ENCODE data around the gene ADRA2C. TPM values are rescaled to one million over a fixed set of nuclear protein-coding genes. Genes with fewer than 3 reads are reported as not detected.

The ADRA2C gene
- total and polyA plus RNA-seq, 2 experiments from 2014 or later, result 3.0 to 16.6 TPM

DNA sequence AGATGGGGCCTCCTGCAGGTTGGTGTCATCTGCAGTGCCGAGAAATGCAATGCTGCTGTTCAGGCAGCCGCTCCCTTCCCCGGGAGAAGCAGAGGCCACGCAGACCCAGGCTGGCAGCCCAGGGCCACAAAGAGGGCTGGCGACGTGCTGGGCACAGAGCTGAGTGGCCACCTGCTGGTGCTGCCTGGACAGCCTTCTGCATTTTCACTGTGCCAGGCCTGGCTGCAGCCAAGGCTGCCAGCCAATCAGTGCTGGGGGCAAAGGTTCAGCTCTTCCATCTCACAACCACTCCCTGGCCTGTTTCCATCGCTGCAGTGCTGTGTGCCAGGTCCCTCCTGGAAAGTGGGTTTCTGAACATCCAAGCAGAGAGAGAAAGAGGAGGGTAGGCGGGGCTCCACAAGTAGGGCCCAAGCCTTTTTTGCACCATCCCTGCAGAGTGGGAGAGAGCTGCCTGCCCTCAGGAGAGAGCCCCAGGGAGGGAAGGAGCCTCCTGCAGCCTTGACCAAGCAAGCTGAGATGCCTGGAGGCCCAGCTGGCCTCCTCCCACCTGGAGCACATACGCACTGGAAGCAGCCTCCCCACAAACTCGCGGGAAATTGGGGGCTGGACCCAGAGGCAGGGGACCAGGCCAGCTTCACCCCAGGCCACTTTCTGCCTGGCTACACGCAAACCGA lies 20.1 kb downstream of the ADRA2C start:
- Histone ChIP-seq H3K4me1 (ENCODE audit: insufficient read depth) (no peaks in the 10 kb centered on the region), H2AFZ (no peak overlapping the region), H3K27ac (ENCODE audit: low read depth) (no peak overlapping the region), H3K36me3 (ENCODE audit: insufficient read depth) (no peaks in the 10 kb centered on the region), H3K79me2 (replicated peaks; ENCODE audit: insufficient read depth) (no peaks in the 10 kb centered on the region), H3K27me3 (ENCODE audit: insufficient read depth) (no peaks in the 10 kb centered on the region), H3F3A (replicated peaks; ENCODE audit: low read depth) (no peaks in the 10 kb centered on the region), H3K9me2 (ENCODE audit: insufficient read depth) (no peaks in the 10 kb centered on the region), H3K4me3 (no peak overlapping the region), H3K4me2 (no peak overlapping the region), H4K20me1 (replicated peaks; ENCODE audit: insufficient read depth) (no peaks in the 10 kb centered on the region)
- Mint-ChIP-seq H3K27me3 (ENCODE audit: insufficient read depth, low read depth, poor library complexity) (peaks cover 7% of the 10 kb centered on the region), H3K4me1 (peaks cover 4% of the 10 kb centered on the region; the same call in 1 of the 3 replicates), H3K27ac (no peak overlapping the region), H3K36me3 (ENCODE audit: low read depth) (0 out of 3 replicates have a peak, but pooled peaks cover under 1% of the 10 kb centered on the region), H3K9me3 (0 out of 3 replicates have a peak, but pooled peaks cover 1% of the 10 kb centered on the region), H3K4me3 (no peak overlapping the region)
- TF ChIP-seq STAT1 (IDR thresholded peaks at IDR 0.05; ENCODE audit: unreplicated experiment) (no peak), ZNF114 (CRISPR knock-in tag; IDR thresholded peaks at IDR 0.05) (no peak), ZNF331 (CRISPR knock-in tag; IDR thresholded peaks at IDR 0.05; ENCODE audit: low read depth) (no peak), EZH2phosphoT487 (IDR thresholded peaks at IDR 0.05; ENCODE audit: unreplicated experiment) (no peak), NANOG (IDR thresholded peaks at IDR 0.05; ENCODE audit: borderline replicate concordance) (no peak), JUNB (IDR thresholded peaks at IDR 0.05; ENCODE audit: unreplicated experiment) (no peak)
- TF ChIP-seq, protein P1, sequence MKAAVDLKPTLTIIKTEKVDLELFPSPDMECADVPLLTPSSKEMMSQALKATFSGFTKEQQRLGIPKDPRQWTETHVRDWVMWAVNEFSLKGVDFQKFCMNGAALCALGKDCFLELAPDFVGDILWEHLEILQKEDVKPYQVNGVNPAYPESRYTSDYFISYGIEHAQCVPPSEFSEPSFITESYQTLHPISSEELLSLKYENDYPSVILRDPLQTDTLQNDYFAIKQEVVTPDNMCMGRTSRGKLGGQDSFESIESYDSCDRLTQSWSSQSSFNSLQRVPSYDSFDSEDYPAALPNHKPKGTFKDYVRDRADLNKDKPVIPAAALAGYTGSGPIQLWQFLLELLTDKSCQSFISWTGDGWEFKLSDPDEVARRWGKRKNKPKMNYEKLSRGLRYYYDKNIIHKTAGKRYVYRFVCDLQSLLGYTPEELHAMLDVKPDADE (IDR thresholded peaks at IDR 0.05), result no peak
- TF ChIP-seq, protein P2, sequence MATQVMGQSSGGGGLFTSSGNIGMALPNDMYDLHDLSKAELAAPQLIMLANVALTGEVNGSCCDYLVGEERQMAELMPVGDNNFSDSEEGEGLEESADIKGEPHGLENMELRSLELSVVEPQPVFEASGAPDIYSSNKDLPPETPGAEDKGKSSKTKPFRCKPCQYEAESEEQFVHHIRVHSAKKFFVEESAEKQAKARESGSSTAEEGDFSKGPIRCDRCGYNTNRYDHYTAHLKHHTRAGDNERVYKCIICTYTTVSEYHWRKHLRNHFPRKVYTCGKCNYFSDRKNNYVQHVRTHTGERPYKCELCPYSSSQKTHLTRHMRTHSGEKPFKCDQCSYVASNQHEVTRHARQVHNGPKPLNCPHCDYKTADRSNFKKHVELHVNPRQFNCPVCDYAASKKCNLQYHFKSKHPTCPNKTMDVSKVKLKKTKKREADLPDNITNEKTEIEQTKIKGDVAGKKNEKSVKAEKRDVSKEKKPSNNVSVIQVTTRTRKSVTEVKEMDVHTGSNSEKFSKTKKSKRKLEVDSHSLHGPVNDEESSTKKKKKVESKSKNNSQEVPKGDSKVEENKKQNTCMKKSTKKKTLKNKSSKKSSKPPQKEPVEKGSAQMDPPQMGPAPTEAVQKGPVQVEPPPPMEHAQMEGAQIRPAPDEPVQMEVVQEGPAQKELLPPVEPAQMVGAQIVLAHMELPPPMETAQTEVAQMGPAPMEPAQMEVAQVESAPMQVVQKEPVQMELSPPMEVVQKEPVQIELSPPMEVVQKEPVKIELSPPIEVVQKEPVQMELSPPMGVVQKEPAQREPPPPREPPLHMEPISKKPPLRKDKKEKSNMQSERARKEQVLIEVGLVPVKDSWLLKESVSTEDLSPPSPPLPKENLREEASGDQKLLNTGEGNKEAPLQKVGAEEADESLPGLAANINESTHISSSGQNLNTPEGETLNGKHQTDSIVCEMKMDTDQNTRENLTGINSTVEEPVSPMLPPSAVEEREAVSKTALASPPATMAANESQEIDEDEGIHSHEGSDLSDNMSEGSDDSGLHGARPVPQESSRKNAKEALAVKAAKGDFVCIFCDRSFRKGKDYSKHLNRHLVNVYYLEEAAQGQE (IDR thresholded peaks at IDR 0.05; ENCODE audit: unreplicated experiment), result no peak
- TF ChIP-seq, protein P3, sequence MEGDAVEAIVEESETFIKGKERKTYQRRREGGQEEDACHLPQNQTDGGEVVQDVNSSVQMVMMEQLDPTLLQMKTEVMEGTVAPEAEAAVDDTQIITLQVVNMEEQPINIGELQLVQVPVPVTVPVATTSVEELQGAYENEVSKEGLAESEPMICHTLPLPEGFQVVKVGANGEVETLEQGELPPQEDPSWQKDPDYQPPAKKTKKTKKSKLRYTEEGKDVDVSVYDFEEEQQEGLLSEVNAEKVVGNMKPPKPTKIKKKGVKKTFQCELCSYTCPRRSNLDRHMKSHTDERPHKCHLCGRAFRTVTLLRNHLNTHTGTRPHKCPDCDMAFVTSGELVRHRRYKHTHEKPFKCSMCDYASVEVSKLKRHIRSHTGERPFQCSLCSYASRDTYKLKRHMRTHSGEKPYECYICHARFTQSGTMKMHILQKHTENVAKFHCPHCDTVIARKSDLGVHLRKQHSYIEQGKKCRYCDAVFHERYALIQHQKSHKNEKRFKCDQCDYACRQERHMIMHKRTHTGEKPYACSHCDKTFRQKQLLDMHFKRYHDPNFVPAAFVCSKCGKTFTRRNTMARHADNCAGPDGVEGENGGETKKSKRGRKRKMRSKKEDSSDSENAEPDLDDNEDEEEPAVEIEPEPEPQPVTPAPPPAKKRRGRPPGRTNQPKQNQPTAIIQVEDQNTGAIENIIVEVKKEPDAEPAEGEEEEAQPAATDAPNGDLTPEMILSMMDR (conservative IDR thresholded peaks at IDR 0.05; ENCODE audit: low read depth in 2 of 2), result no peak
- ATAC-seq (no peak), DNase-seq (ENCODE audit: low spot score) (no peak)

Measured in GM23338 (cell line).